HL-60 (cell line): Measurements from ENCODE around the gene CHST9.
"Not testable (repeated sequence)": the region's sequence is repeated elsewhere in the genome, so short reads cannot be mapped to it uniquely, and the experiment has no call there.

Experiments
- DNase-seq, 2 experiments: peaks; one replicate each; pipeline ENCODE4 v3.0.0-alpha.2; 2010 to 2020; ENCODE audit warnings: low read depth in 1 of 2, low spot score in 1 of 2
- H3K27ac ChIP-seq: fragments of 250-450 bp; sonication (Bioruptor Pico); replicated peaks from 2 replicates; pipeline ENCODE4 v1.5.1; 2020; ENCODE audit warnings: mild to moderate bottlenecking, moderate library complexity
- H3K27me3 ChIP-seq: fragments of 250-450 bp; sonication (Bioruptor Pico); 2 replicates; pipeline ENCODE4 v1.5.1; 2021; ENCODE audit warnings: mild to moderate bottlenecking, moderate library complexity; ENCODE audit not compliant: insufficient read depth, poor library complexity, severe bottlenecking
- H3K4me3 ChIP-seq: replicated peaks from 2 replicates; pipeline ENCODE4 v1.5.1; 2011; ENCODE audit warnings: mild to moderate bottlenecking, control low read depth, low read length; ENCODE audit not compliant: insufficient read depth
- GABPA ChIP-seq: IDR thresholded peaks from 2 replicates; pipeline ENCODE4 v1.6.1; 2012; ENCODE audit warnings: low read depth
- POLR2AphosphoS5 ChIP-seq: IDR thresholded peaks from 2 replicates; pipeline ENCODE4 v1.6.1; 2012; ENCODE audit warnings: low read depth
- REST ChIP-seq: IDR thresholded peaks from 2 replicates; pipeline ENCODE4 v1.6.1; 2012; ENCODE audit warnings: low read depth; ENCODE audit not compliant: insufficient replicate concordance
- SPI1 ChIP-seq: IDR thresholded peaks from 2 replicates; pipeline ENCODE4 v1.6.1; 2012; ENCODE audit warnings: low read depth, mild to moderate bottlenecking, borderline replicate concordance
- TF ChIP-seq, protein P1 (sequence below): IDR thresholded peaks from one replicate; pipeline ENCODE4 v1.5.1; 2011; ENCODE audit warnings: low read length, control low read depth, inconsistent platforms; ENCODE audit not compliant: insufficient read depth

Gene CHST9

DNA sequence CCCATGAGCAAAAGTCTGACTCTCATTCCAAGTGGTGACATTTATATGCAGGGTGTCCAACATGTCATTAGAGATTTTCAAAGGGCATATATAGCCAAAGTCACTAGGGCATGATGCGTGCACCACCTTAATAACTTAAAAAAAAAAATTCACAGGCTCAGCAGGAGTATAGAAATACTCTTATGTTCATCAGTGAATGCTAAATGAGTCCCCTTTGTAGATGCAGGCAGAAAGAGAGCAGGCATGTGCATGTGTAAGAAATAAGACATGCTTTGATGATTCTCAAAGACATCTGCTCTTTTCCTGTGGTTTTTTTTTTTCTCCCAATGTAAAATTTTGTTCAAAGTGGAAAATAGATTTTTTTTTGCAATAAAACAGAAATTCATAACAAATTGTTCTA is 207.3 kb downstream of the CHST9 start:
- Histone ChIP-seq H3K27ac (no peak overlapping the region), H3K27me3 (peaks cover 3% of the 10 kb centered on the region), H3K4me3 (no peak overlapping the region)
- TF ChIP-seq SPI1: no peak
- TF ChIP-seq, protein P1, sequence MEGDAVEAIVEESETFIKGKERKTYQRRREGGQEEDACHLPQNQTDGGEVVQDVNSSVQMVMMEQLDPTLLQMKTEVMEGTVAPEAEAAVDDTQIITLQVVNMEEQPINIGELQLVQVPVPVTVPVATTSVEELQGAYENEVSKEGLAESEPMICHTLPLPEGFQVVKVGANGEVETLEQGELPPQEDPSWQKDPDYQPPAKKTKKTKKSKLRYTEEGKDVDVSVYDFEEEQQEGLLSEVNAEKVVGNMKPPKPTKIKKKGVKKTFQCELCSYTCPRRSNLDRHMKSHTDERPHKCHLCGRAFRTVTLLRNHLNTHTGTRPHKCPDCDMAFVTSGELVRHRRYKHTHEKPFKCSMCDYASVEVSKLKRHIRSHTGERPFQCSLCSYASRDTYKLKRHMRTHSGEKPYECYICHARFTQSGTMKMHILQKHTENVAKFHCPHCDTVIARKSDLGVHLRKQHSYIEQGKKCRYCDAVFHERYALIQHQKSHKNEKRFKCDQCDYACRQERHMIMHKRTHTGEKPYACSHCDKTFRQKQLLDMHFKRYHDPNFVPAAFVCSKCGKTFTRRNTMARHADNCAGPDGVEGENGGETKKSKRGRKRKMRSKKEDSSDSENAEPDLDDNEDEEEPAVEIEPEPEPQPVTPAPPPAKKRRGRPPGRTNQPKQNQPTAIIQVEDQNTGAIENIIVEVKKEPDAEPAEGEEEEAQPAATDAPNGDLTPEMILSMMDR: no peak
- no peak for TF ChIP-seq POLR2AphosphoS5
- TF ChIP-seq GABPA: no peak
- TF ChIP-seq REST: no peak
- no peak for DNase-seq

GRCh38 chr18:26976206-26976605 is 208.9 kb downstream of the CHST9 start:
- Histone ChIP-seq H3K4me3 (no peak overlapping the region), H3K27me3 (peaks cover 3% of the 10 kb centered on the region), H3K27ac (no peak overlapping the region)
- TF ChIP-seq POLR2AphosphoS5 (no peak), REST (no peak)
- no peak for DNase-seq

DNA sequence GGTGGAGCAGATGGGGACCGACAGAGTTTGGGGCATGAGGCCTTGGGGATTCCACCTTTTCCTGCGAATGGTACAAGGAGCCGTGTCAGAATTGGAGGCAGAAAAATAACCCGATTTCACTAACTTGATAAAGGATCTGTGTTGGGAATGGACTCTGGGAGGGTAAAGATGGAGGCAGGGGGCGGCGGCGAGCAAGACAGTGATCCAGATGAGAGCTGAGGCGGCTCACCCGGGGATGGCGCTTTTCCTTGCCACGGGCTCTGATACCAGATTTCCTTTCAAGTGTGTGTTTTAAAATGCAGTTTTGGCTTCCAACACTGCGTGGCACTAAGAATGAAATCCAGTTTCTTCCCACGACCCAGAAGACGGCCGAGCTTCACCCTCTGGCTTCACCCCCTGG is 212.6 kb downstream of the CHST9 start:
- H3K27ac ChIP-seq, H3K27me3 ChIP-seq, H3K4me3 ChIP-seq, DNase-seq: not testable (repeated sequence)

- no peak for DNase-seq
- H3K27ac ChIP-seq: no peak overlapping the region
These were observed 213.7 kb downstream of the CHST9 start for GRCh38 chr18:26971409-26971808.

DNA sequence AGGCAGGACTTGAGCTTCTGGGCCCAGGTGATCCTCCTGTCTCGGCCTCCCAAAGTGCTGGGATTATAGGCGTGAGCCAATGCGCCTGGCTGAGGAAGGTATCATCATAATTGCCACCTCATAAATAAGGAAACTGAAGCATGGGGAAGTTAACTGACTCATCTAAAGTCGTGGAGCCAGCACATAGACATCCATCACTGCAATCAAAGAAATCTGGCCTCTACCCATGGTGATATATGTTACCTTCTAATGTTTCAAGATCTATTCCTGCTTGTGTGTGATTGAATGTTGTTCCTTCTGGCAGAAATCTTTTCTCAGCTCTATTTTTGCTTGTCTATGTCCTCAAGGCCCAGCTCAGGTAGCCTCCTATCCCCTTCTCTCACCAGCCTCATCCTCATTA is 214.5 kb downstream of the CHST9 start:
- DNase-seq: no peak
- H3K27me3 ChIP-seq: no peaks in the 10 kb centered on the region
- H3K27ac ChIP-seq: no peak overlapping the region
- TF ChIP-seq, protein P1: no peak
- TF ChIP-seq REST (no peak), POLR2AphosphoS5 (no peak), SPI1 (no peak), GABPA (no peak)
- H3K4me3 ChIP-seq: no peak overlapping the region

More at GRCh38 chr18:26971409-26971808, 213.7 kb downstream of the CHST9 start:
- Histone ChIP-seq H3K27me3 (peaks cover 2% of the 10 kb centered on the region), H3K4me3 (no peak overlapping the region)
- TF ChIP-seq, protein P1: no peak
- no peak for TF ChIP-seq SPI1
